ENCODE data around the gene ACTN4.

- no peak for TF ChIP-seq CTCF (IDR thresholded peaks at IDR 0.05; ENCODE audit: poor library complexity)
- no peak for TF ChIP-seq EZH2 (IDR thresholded peaks at IDR 0.05; ENCODE audit: borderline replicate concordance)
- no peak for TF ChIP-seq EZH2phosphoT487 (IDR thresholded peaks at IDR 0.05; ENCODE audit: low read depth, severe bottlenecking, unreplicated experiment)
Observed at GRCh38 chr19:38780443-38780842, 133.0 kb downstream of the ACTN4 start.

All from hepatocyte (in vitro differentiated cells).